HCT116 (cell line): ENCODE results near the gene C20orf204. TPM values are rescaled to one million over a fixed set of nuclear protein-coding genes. Genes with fewer than 3 reads are reported as not detected.
A peak's percentile ranks its signal among the peaks of the same experiment; 100 is the strongest.

ENCODE experiments used
- ATAC-seq: fragments of 200-7000 bp; cut with Tn5 transposase; 2 replicates; pipeline ENCODE4 v1.9.1; 2020; ENCODE audit warnings: mild to moderate bottlenecking, moderate library complexity
- BruUV-seq: library from RNA; stranded (reverse); fragments of 400-500 nt; replicated peaks from 2 replicates; lab custom pipeline; 2021; lab: Mats Ljungman, UMichigan
- CTCF ChIA-PET: fragments of 300-600 bp; sonication (Branson Sonifier 250); formaldehyde crosslinking; loops from one replicate; lab custom pipeline; 2021; ENCODE audit warnings: antibody characterized with exemption; lab: Charles Lee
- POLR2A ChIA-PET: fragments of 300-600, 350-600 bp; sonication (Branson Sonifier 250); formaldehyde crosslinking; loops from one replicate; lab custom pipeline; 2021; ENCODE audit warnings: antibody characterized with exemption; lab: Charles Lee
- RAD21 ChIA-PET, 2 experiments: fragments of 300-600 bp; sonication (Branson Sonifier 250); formaldehyde crosslinking; loops; one replicate each; lab custom pipeline; 2023; ENCODE audit warnings: low total read pairs in 2 of 2; ENCODE audit not compliant: uncharacterized antibody in 2 of 2, unreplicated experiment in 2 of 2, low non-redundant PET in 1 of 2; lab: Charles Lee
- DNase-seq: peaks from one replicate; pipeline ENCODE4 v3.0.0-alpha.2; 2010; ENCODE audit warnings: low read depth, low spot score
- H2AFZ ChIP-seq: fragments of 200-600 bp; shearing (Covaris generic), sonication (generic); 2 replicates; pipeline ENCODE4 v1.6.1; 2017; ENCODE audit warnings: low read depth, mixed run types, mixed read lengths, antibody characterized with exemption, low read length; ENCODE audit not compliant: poor library complexity, severe bottlenecking
- H3K27ac ChIP-seq: 2 replicates; pipeline ENCODE4 v1.5.1; 2012; ENCODE audit warnings: low read depth, low read length
- H3K27me3 ChIP-seq: fragments of 200-600 bp; sonication (generic); 2 replicates; pipeline ENCODE4 v1.6.1; 2016; ENCODE audit warnings: mixed run types, low read length, mixed read lengths; ENCODE audit not compliant: insufficient read depth
- H3K36me3 ChIP-seq, 2 experiments: fragments of 200-500 bp in 1 of 2; fragments of 200-600 bp in 1 of 2; sonication (Bioruptor generic) in 1 of 2; sonication (generic) in 1 of 2; 2 replicates each; pipeline versions ENCODE4 v1.5.1 to v1.6.1; 2014 to 2016; ENCODE audit warnings: low read length in 2 of 2, inconsistent platforms in 1 of 2, mixed read lengths in 1 of 2, mixed run types in 1 of 2; ENCODE audit not compliant: insufficient read depth in 2 of 2, control insufficient read depth in 1 of 2
- H3K4me1 ChIP-seq, 2 experiments: fragments of 200-600 bp in 1 of 2; sonication (generic) in 1 of 2; 2 replicates each; pipeline versions ENCODE4 v1.5.1 to v1.6.1; 2012 to 2017; ENCODE audit warnings: low read length in 2 of 2, inconsistent platforms in 1 of 2, mild to moderate bottlenecking in 1 of 2, mixed read lengths in 1 of 2, mixed run types in 1 of 2, moderate library complexity in 1 of 2; ENCODE audit not compliant: insufficient read depth in 2 of 2, control insufficient read depth in 1 of 2
- H3K4me2 ChIP-seq: fragments of 200-600 bp; sonication (generic); 2 replicates; pipeline ENCODE4 v1.6.1; 2017; ENCODE audit warnings: mixed run types, low read length, mixed read lengths
- H3K4me3 ChIP-seq, 2 experiments: fragments of 200-600 bp in 1 of 2; sonication (generic) in 1 of 2; replicated peaks in 1 of 2; 2 replicates each; pipeline ENCODE4 v1.5.1; 2011 to 2016; ENCODE audit warnings: low read length in 2 of 2, control low read depth in 1 of 2, low read depth in 1 of 2, mild to moderate bottlenecking in 1 of 2, mixed read lengths in 1 of 2, mixed run types in 1 of 2
- H3K79me2 ChIP-seq: fragments of 200-600 bp; sonication (generic); 2 replicates; pipeline ENCODE4 v1.6.1; 2017; ENCODE audit warnings: mild to moderate bottlenecking, mixed run types, low read length, moderate library complexity, mixed read lengths; ENCODE audit not compliant: insufficient read depth
- H3K9ac ChIP-seq: fragments of 200-600 bp; sonication (generic); 2 replicates; pipeline ENCODE4 v1.6.1; 2016; ENCODE audit warnings: low read length, mixed read lengths
- H3K9me2 ChIP-seq: fragments of 200-600 bp; sonication (generic), shearing (Covaris generic); 2 replicates; pipeline ENCODE4 v1.6.1; 2017; ENCODE audit warnings: mixed run types, mild to moderate bottlenecking, moderate library complexity; ENCODE audit not compliant: insufficient read depth
- H3K9me3 ChIP-seq, 2 experiments: fragments of 200-500 bp in 1 of 2; fragments of 200-600 bp in 1 of 2; sonication (Bioruptor generic) in 1 of 2; sonication (generic) in 1 of 2; 2 replicates each; pipeline ENCODE4 v1.6.1; 2014 to 2017; ENCODE audit warnings: low read length in 2 of 2, mixed read lengths in 2 of 2, inconsistent platforms in 1 of 2, low read depth in 1 of 2, mild to moderate bottlenecking in 1 of 2, mixed run types in 1 of 2, moderate library complexity in 1 of 2; ENCODE audit not compliant: control insufficient read depth in 1 of 2, insufficient read depth in 1 of 2
- H4K20me1 ChIP-seq: fragments of 200-600 bp; sonication (generic), shearing (Covaris generic); 2 replicates; pipeline ENCODE4 v1.6.1; 2017; ENCODE audit warnings: mixed run types, mild to moderate bottlenecking, moderate library complexity; ENCODE audit not compliant: insufficient read depth
- ATF3 ChIP-seq: IDR thresholded peaks from 2 replicates; pipeline ENCODE4 v1.6.1; 2012
- CBX3 ChIP-seq: IDR thresholded peaks from 2 replicates; pipeline ENCODE4 v1.6.1; 2012; ENCODE audit warnings: low read depth
- ELF1 ChIP-seq: IDR thresholded peaks from 2 replicates; pipeline ENCODE4 v1.6.1; 2012; ENCODE audit warnings: low read depth, borderline replicate concordance
- EZH2phosphoT487 ChIP-seq: fragments of 200-600 bp; IDR thresholded peaks from 2 replicates; pipeline ENCODE4 v1.6.1; 2018; ENCODE audit warnings: antibody characterized with exemption, borderline replicate concordance
- FOSL1 ChIP-seq: IDR thresholded peaks from 2 replicates; pipeline ENCODE4 v1.6.1; 2012; ENCODE audit warnings: low read depth
- POLR2A ChIP-seq: IDR thresholded peaks from 2 replicates; pipeline ENCODE4 v1.7.0; 2011; ENCODE audit warnings: borderline replicate concordance; ENCODE audit not compliant: insufficient read depth, insufficient read length; ENCODE audit errors: extremely low read depth
- POLR2AphosphoS5 ChIP-seq: IDR thresholded peaks from 2 replicates; pipeline ENCODE4 v1.6.1; 2011; ENCODE audit warnings: mild to moderate bottlenecking, low read depth, low read length, moderate library complexity
- RAD21 ChIP-seq: IDR thresholded peaks from 2 replicates; pipeline ENCODE4 v1.6.1; 2012; ENCODE audit warnings: low read depth, mild to moderate bottlenecking
- REST ChIP-seq: IDR thresholded peaks from 2 replicates; pipeline ENCODE4 v1.6.1; 2012; ENCODE audit warnings: low read depth
- SP1 ChIP-seq: IDR thresholded peaks from 2 replicates; pipeline ENCODE4 v1.6.1; 2012; ENCODE audit warnings: low read depth
- SRF ChIP-seq: IDR thresholded peaks from 2 replicates; pipeline ENCODE4 v1.6.1; 2012; ENCODE audit warnings: low read depth
- TCF7L2 ChIP-seq: IDR thresholded peaks from 2 replicates; pipeline ENCODE4 v1.7.0; 2011; ENCODE audit warnings: borderline replicate concordance, inconsistent platforms; ENCODE audit not compliant: insufficient read depth, insufficient read length; ENCODE audit errors: extremely low read depth
- YY1 ChIP-seq: IDR thresholded peaks from 2 replicates; pipeline ENCODE4 v1.6.1; 2011; ENCODE audit warnings: low read length, low read depth, moderate library complexity, mild to moderate bottlenecking; ENCODE audit not compliant: insufficient replicate concordance; ENCODE audit errors: extremely low read depth
- ZBTB33 ChIP-seq: IDR thresholded peaks from 2 replicates; pipeline ENCODE4 v1.6.1; 2011; ENCODE audit warnings: mild to moderate bottlenecking, low read length, moderate library complexity; ENCODE audit not compliant: insufficient replicate concordance; ENCODE audit errors: extremely low read depth
- intact Hi-C: fragments of 100-400 bp; cut with micrococcal nuclease; formaldehyde crosslinking; loops from 2 replicates; pipeline ENCODE4 v1.10.0; 2022
- total RNA-seq: library from RNA; stranded (reverse); gene quantifications from one replicate; pipeline ENCODE4 v1.2.1, GENCODE V29; 2021; ENCODE audit not compliant: unreplicated experiment

The C20orf204 gene
- total RNA-seq, 1 experiment from 2014 or later: 2.5 TPM

GRCh38 chr20:64025826-64026412 lies 10.1 kb upstream of the C20orf204 start (continued):
- TF ChIP-seq TCF7L2 (no peak), POLR2A (no peak), POLR2AphosphoS5 (no peak), ZBTB33 (no peak), EZH2phosphoT487 (no peak), FOSL1 (no peak), CBX3 (no peak), SRF (no peak)

GRCh38 chr20:64027981-64028685 lies 7.8 kb upstream of the C20orf204 start:
- RAD21 ChIA-PET: no interaction called here
- Histone ChIP-seq H3K36me3 (peaks cover 23 to 30% of the 10 kb centered on the region in 2 experiments; a peak in 3 of 4 replicates), H3K9ac (no peak overlapping the region)

More at GRCh38 chr20:64027981-64028685, 7.8 kb upstream of the C20orf204 start:
- H3K27me3 ChIP-seq: no peaks in the 10 kb centered on the region
- ATAC-seq (peak; percentile 29; the same call in 1 of the 2 replicates), DNase-seq (no peak)
- BruUV-seq: no TSS peak
- intact Hi-C loops: no loop called here
- CTCF ChIA-PET: no interaction called here
- POLR2A ChIA-PET: no interaction called here
- no peaks in the 10 kb centered on the region for H3K9me3 ChIP-seq
- no peak overlapping the region for H3K27ac ChIP-seq
- H2AFZ ChIP-seq: no peak overlapping the region
- H4K20me1 ChIP-seq: no peaks in the 10 kb centered on the region
- H3K4me3 ChIP-seq: no peak overlapping the region
- TF ChIP-seq RAD21 (no peak), SRF (no peak), ELF1 (no peak), REST (no peak), ATF3 (no peak), EZH2phosphoT487 (no peak), FOSL1 (no peak), POLR2A (no peak), SP1 (no peak), YY1 (no peak)
- no peaks in the 10 kb centered on the region for H3K79me2 ChIP-seq
- H3K9me2 ChIP-seq: no peaks in the 10 kb centered on the region
- H3K4me2 ChIP-seq: no peak overlapping the region
- H3K4me1 ChIP-seq: no peaks in the 10 kb centered on the region
